Spleen (tissue), 11 donors: Measurements from ENCODE around the gene ACP4. TPM values are rescaled to one million over a fixed set of nuclear protein-coding genes. Genes with fewer than 3 reads are reported as not detected.
A peak's percentile ranks its signal among the peaks of the same experiment; 100 is the strongest.

ENCODE experiments used
- DNase-seq: peaks from one replicate; pipeline ENCODE4 v3.0.0-alpha.2; 2020
- H3K27ac ChIP-seq, 8 donors: fragments of 200-600 bp; sonication (generic) in 7 of 8; 1 replicate in 4 of 8; 2 replicates in 4 of 8; pipeline versions ENCODE4 v1.5.0 to v1.8.0; 2016 to 2021; ENCODE audit warnings: inconsistent platforms in 4 of 8, mild to moderate bottlenecking in 4 of 8, moderate library complexity in 1 of 8
- H3K27me3 ChIP-seq, 7 donors: fragments of 200-600 bp; sonication (generic) in 6 of 7; replicated peaks in 1 of 7; 1 replicate in 4 of 7; 2 replicates in 3 of 7; pipeline versions ENCODE4 v1.5.0 to v1.8.0; 2016 to 2021; ENCODE audit warnings: inconsistent platforms in 3 of 7, mild to moderate bottlenecking in 1 of 7
- H3K36me3 ChIP-seq, 6 donors: fragments of 200-600 bp; sonication (generic) in 5 of 6; 1 replicate in 4 of 6; 2 replicates in 2 of 6; pipeline versions ENCODE4 v1.5.0 to v1.8.0; 2016 to 2021; ENCODE audit warnings: inconsistent platforms in 2 of 6
- H3K4me1 ChIP-seq, 6 donors: fragments of 200-600 bp; sonication (generic) in 5 of 6; 1 replicate in 3 of 6; 2 replicates in 3 of 6; pipeline versions ENCODE4 v1.5.0 to v1.8.0; 2016 to 2021; ENCODE audit warnings: inconsistent platforms in 3 of 6
- H3K4me3 ChIP-seq, 8 donors: fragments of 200-600 bp; sonication (generic) in 7 of 8; 1 replicate in 4 of 8; 2 replicates in 4 of 8; pipeline versions ENCODE4 v1.5.0 to v1.8.0; 2016 to 2021; ENCODE audit warnings: inconsistent platforms in 4 of 8, mild to moderate bottlenecking in 4 of 8, moderate library complexity in 2 of 8
- H3K9me3 ChIP-seq, 8 donors: fragments of 200-600 bp; sonication (generic) in 7 of 8; 1 replicate in 4 of 8; 2 replicates in 4 of 8; pipeline versions ENCODE4 v1.5.0 to v1.8.0; 2016 to 2021; ENCODE audit warnings: inconsistent platforms in 4 of 8
- CTCF ChIP-seq, 11 experiments: fragments of 200-600 bp in 7 of 11; fragments of 450-650 bp in 4 of 11; sonication (generic) in 4 of 11; IDR thresholded peaks in 8 of 11; conservative IDR thresholded peaks in 3 of 11; 1 replicate in 7 of 11; 2 replicates in 4 of 11; pipeline versions ENCODE4 v1.4.0 to v1.8.0; 2016 to 2021; ENCODE audit warnings: antibody characterized with exemption in 11 of 11, inconsistent platforms in 4 of 11, mild to moderate bottlenecking in 1 of 11
- POLR2A ChIP-seq, 3 donors: fragments of 450-650 bp; IDR thresholded peaks; one replicate each; pipeline ENCODE4 v1.5.1; 2017; ENCODE audit warnings: antibody characterized with exemption in 3 of 3, mild to moderate bottlenecking in 1 of 3
- POLR2AphosphoS5 ChIP-seq, 3 donors: sonication (generic); formaldehyde crosslinking; IDR thresholded peaks; one replicate each; pipeline ENCODE4 v1.5.1; 2017; ENCODE audit warnings: antibody characterized with exemption in 3 of 3
- WGBS, 5 donors: extraction: QIAGEN DNeasy Blood & Tissue Kit in 3 of 5; methylation state at CpG; one replicate each; pipeline versions ENCODE4 v1.1.5 to v1.1.7; 2013 to 2018; 5-methylcytosine and 5-hydroxymethylcytosine counted together
- intact Hi-C: fragments of 100-400 bp; cut with DNase I; formaldehyde crosslinking; loops from one replicate; pipeline ENCODE4 v1.15.0; 2023; ENCODE audit warnings: low total_unique reads
- polyA plus RNA-seq, 3 donors: library from polyadenylated mRNA; stranded (reverse); fragments of 200-250 nt; gene quantifications; one replicate each; pipeline ENCODE4 v1.2.1, GENCODE V29; 2013
- total RNA-seq, 7 donors: library from RNA; depleted of rRNA in 3 of 7; stranded (reverse); fragments of >200 nt in 3 of 7; fragmentation: NEBNext Ultra II Directional in 4 of 7; extraction: Animal tissue kit (Norgen Biotek cat#: 25700) in 4 of 7; gene quantifications; one replicate each; pipeline versions ENCODE4 v1.1.0 to v1.2.1, GENCODE V29; 2016 to 2021
- donor health status: healthy with polysubstance abuse.
- donor health status: DM: no; HTN: no; CAD: no; lungs with moderate emphysema.
- donor health status: DM: no; HTN: no; CAD: no.
- donor health status: Bipolar disorder and iron deficiency.
- donor health status: healthy.
- donor health status: DM: no; HTN: no; CAD: no.
- donor health status: DM: yes; HTN: yes; CAD: no.

The ACP4 gene
- total and polyA plus RNA-seq, 10 donors: not detected

- H3K27ac ChIP-seq: no peak overlapping the region
Measured at GRCh38 chr19:50795664-50796073, 5.5 kb downstream of the ACP4 start.

GRCh38 chr19:50796128-50796633, 6.0 kb downstream of the ACP4 start:
- peaks cover 0 to 63% (median 37%) of the 10 kb centered on the region in 6 donors for H3K36me3 ChIP-seq
- peaks cover 0 to 16% (median 4%) of the 10 kb centered on the region in 6 donors for H3K4me1 ChIP-seq
- peaks cover 0 to 5% (median 0%) of the 10 kb centered on the region in 7 donors for H3K27me3 ChIP-seq
- H3K9me3 ChIP-seq: no peaks in the 10 kb centered on the region
- H3K27ac ChIP-seq: no peak overlapping the region
- DNase-seq: no peak
- WGBS, 5 donors: 81 to 98% (median 88%) methylated on average over 6 to 9 of the region's 9 CpGs
- intact Hi-C loops: no loop called here
- TF ChIP-seq POLR2AphosphoS5 (IDR thresholded peaks at IDR 0.05) (peak in 1 of 3 donors; percentile 21), CTCF (IDR thresholded peaks at IDR 0.05 in 8 of 11, conservative IDR thresholded peaks at IDR 0.05 in 3 of 11) (no peak), POLR2A (IDR thresholded peaks at IDR 0.05) (no peak)
- H3K4me3 ChIP-seq: no peak overlapping the region

More at GRCh38 chr19:50795664-50796073, 5.5 kb downstream of the ACP4 start:
- intact Hi-C loops: no loop called here
- TF ChIP-seq POLR2AphosphoS5 (IDR thresholded peaks at IDR 0.05) (no peak), CTCF (IDR thresholded peaks at IDR 0.05 in 8 of 11, conservative IDR thresholded peaks at IDR 0.05 in 3 of 11) (no peak), POLR2A (IDR thresholded peaks at IDR 0.05) (no peak)
- Histone ChIP-seq H3K4me3 (no peak overlapping the region), H3K9me3 (no peaks in the 10 kb centered on the region), H3K27me3 (peaks cover 0 to 5% (median 0%) of the 10 kb centered on the region in 7 donors), H3K36me3 (peaks cover 0 to 58% (median 32%) of the 10 kb centered on the region in 6 donors), H3K4me1 (peaks cover 0 to 16% (median 4%) of the 10 kb centered on the region in 6 donors)
- 75 to 100% (median 94%) methylated on average over 3 to 4 of the region's 4 CpGs for WGBS, 5 donors
- no peak for DNase-seq

GRCh38 chr19:50796634-50797428, 6.6 kb downstream of the ACP4 start:
- H3K36me3 ChIP-seq: peaks cover 0 to 69% (median 43%) of the 10 kb centered on the region in 6 donors
- no peak overlapping the region for H3K27ac ChIP-seq
- H3K4me1 ChIP-seq: peaks cover 0 to 21% (median 5%) of the 10 kb centered on the region in 6 donors
- no peak for DNase-seq
- intact Hi-C loops: no loop called here
- no peak overlapping the region for H3K4me3 ChIP-seq
- H3K27me3 ChIP-seq: peaks cover 0 to 1% (median 0%) of the 10 kb centered on the region in 7 donors
- no peak for TF ChIP-seq POLR2AphosphoS5 (IDR thresholded peaks at IDR 0.05)
- TF ChIP-seq POLR2A (IDR thresholded peaks at IDR 0.05): no peak
- no peak for TF ChIP-seq CTCF (IDR thresholded peaks at IDR 0.05 in 8 of 11, conservative IDR thresholded peaks at IDR 0.05 in 3 of 11)
- 77 to 100% (median 88%) methylated on average over 5 to 8 of the region's 8 CpGs for WGBS, 5 donors
- H3K9me3 ChIP-seq: no peaks in the 10 kb centered on the region

GRCh38 chr19:50797429-50797780, 7.2 kb downstream of the ACP4 start:
- intact Hi-C loops: no loop called here
- WGBS, 5 donors: 83 to 96% (median 93%) methylated on average over 7 of the region's 7 CpGs
- DNase-seq: no peak
- TF ChIP-seq CTCF (IDR thresholded peaks at IDR 0.05 in 8 of 11, conservative IDR thresholded peaks at IDR 0.05 in 3 of 11) (no peak), POLR2A (IDR thresholded peaks at IDR 0.05) (no peak), POLR2AphosphoS5 (IDR thresholded peaks at IDR 0.05) (no peak)
- Histone ChIP-seq H3K4me3 (no peak overlapping the region), H3K27me3 (no peaks in the 10 kb centered on the region), H3K4me1 (peaks cover under 1 to 27% (median 9%) of the 10 kb centered on the region in 6 donors), H3K36me3 (peaks cover 0 to 75% (median 48%) of the 10 kb centered on the region in 6 donors), H3K9me3 (no peaks in the 10 kb centered on the region), H3K27ac (no peak overlapping the region)
